GM12873 (cell line): ENCODE data around the gene LIPF.

ENCODE experiments used
- CTCF ChIP-seq: IDR thresholded peaks from 2 replicates; pipeline ENCODE4 v1.5.1; 2012; ENCODE audit warnings: low read depth, mild to moderate bottlenecking, moderate library complexity, low read length, control low read depth; ENCODE audit not compliant: insufficient read depth; ENCODE audit errors: missing control alignments

LIPF gene

GRCh38 chr10:88659725-88660597, 4.3 kb upstream of the LIPF start:
- TF ChIP-seq CTCF, result no peak

- TF ChIP-seq CTCF, result no peak
Measured at GRCh38 chr10:88660598-88660884, 3.7 kb upstream of the LIPF start.

- no peak for TF ChIP-seq CTCF
Measured at GRCh38 chr10:88661018-88661417, 3.2 kb upstream of the LIPF start.

- TF ChIP-seq CTCF, result no peak
Measured at GRCh38 chr10:88661577-88661976, 2.7 kb upstream of the LIPF start.

GRCh38 chr10:88668465-88668864, 4.2 kb downstream of the LIPF start:
- TF ChIP-seq CTCF, result no peak

- no peak for TF ChIP-seq CTCF
Measured at GRCh38 chr10:88670497-88670896, 6.3 kb downstream of the LIPF start.

GRCh38 chr10:88672041-88672440, 7.8 kb downstream of the LIPF start:
- TF ChIP-seq CTCF, result no peak
